ENCODE measurements around the gene CENPQ. TPM values are rescaled to one million over a fixed set of nuclear protein-coding genes. Genes with fewer than 3 reads are reported as not detected.

Gene CENPQ
- total and polyA plus RNA-seq, 2 of the 13 experiments (the other 11 are each of a cell fraction or from before 2014, with no cell fraction given), result 9.1 to 20.1 TPM

DNA sequence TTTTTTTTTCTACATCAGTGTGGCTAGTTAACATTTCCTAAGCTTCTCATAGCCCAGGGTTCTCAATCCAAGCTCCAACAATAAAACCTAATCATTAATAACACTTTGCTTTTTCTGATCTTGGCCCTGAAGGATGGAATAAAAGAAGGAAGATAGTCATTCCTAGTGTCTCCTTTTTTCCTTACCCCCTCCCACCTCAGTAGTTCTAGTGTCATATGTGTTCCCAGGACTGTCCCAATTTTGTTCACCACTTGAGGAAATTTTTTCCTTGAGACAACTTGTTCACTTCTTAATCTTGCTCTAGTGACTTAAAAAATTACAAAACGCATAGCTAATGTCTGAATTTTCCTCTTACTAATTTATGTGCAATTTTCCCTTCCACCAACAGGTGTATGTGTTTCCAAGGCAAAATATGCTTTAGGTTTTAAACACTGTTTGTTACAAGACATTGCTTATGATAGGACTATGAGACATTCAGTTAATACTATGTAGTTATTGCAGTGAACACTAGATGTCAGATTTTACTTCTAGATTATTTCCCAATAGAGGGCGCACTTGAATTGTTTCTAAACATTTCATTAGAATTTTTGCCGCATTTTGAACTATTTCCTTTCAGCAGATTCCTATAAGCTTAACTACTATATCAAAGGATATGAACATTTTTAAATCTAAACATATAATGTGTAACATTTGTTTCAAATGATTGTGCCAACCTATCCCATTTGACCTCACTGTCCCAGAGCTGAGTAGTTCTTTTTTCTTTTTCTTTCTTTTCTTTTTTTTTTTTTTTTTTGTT lies 68.8 kb downstream of the CENPQ start (continued):
- TF ChIP-seq PHF20 (CRISPR knock-in tag; IDR thresholded peaks at IDR 0.05), result no peak
- TF ChIP-seq, protein P1, sequence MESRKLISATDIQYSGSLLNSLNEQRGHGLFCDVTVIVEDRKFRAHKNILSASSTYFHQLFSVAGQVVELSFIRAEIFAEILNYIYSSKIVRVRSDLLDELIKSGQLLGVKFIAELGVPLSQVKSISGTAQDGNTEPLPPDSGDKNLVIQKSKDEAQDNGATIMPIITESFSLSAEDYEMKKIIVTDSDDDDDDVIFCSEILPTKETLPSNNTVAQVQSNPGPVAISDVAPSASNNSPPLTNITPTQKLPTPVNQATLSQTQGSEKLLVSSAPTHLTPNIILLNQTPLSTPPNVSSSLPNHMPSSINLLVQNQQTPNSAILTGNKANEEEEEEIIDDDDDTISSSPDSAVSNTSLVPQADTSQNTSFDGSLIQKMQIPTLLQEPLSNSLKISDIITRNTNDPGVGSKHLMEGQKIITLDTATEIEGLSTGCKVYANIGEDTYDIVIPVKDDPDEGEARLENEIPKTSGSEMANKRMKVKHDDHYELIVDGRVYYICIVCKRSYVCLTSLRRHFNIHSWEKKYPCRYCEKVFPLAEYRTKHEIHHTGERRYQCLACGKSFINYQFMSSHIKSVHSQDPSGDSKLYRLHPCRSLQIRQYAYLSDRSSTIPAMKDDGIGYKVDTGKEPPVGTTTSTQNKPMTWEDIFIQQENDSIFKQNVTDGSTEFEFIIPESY (CRISPR knock-in tag; IDR thresholded peaks at IDR 0.05), result no peak
- no peak for TF ChIP-seq CC2D1A (CRISPR knock-in tag; IDR thresholded peaks at IDR 0.05)
- TF ChIP-seq BHLHE40 (IDR thresholded peaks at IDR 0.05; ENCODE audit: low read length), result no peak
- 0 out of 2 replicates have a peak, but pooled peaks have one; percentile 48 for TF ChIP-seq ZNF124 (CRISPR knock-in tag; IDR thresholded peaks at IDR 0.05)
- no peak for TF ChIP-seq RXRA (CRISPR knock-in tag; IDR thresholded peaks at IDR 0.05)
- TF ChIP-seq, protein P2, sequence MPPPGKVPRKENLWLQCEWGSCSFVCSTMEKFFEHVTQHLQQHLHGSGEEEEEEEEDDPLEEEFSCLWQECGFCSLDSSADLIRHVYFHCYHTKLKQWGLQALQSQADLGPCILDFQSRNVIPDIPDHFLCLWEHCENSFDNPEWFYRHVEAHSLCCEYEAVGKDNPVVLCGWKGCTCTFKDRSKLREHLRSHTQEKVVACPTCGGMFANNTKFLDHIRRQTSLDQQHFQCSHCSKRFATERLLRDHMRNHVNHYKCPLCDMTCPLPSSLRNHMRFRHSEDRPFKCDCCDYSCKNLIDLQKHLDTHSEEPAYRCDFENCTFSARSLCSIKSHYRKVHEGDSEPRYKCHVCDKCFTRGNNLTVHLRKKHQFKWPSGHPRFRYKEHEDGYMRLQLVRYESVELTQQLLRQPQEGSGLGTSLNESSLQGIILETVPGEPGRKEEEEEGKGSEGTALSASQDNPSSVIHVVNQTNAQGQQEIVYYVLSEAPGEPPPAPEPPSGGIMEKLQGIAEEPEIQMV (CRISPR knock-in tag; IDR thresholded peaks at IDR 0.05; ENCODE audit: low read depth), result no peak
- TF ChIP-seq ELF3 (CRISPR knock-in tag; IDR thresholded peaks at IDR 0.05), result peak; percentile 51
- TF ChIP-seq ZNF24 (IDR thresholded peaks at IDR 0.05), result peak; percentile 60; the same call in 1 of the 2 replicates
- peak; percentile 85 for TF ChIP-seq RAD21 (CRISPR knock-in tag; IDR thresholded peaks at IDR 0.05)
- no peak for TF ChIP-seq MEF2D (CRISPR knock-in tag; IDR thresholded peaks at IDR 0.05)
- peak in 1 of 2 experiments; percentile 47; a peak in 1 of 4 replicates for TF ChIP-seq KLF16 (CRISPR knock-in tag; IDR thresholded peaks at IDR 0.05)
- no peak for TF ChIP-seq ZNF550 (CRISPR knock-in tag; IDR thresholded peaks at IDR 0.05; ENCODE audit: borderline replicate concordance)
- TF ChIP-seq, protein P3, sequence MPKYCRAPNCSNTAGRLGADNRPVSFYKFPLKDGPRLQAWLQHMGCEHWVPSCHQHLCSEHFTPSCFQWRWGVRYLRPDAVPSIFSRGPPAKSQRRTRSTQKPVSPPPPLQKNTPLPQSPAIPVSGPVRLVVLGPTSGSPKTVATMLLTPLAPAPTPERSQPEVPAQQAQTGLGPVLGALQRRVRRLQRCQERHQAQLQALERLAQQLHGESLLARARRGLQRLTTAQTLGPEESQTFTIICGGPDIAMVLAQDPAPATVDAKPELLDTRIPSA (CRISPR knock-in tag; IDR thresholded peaks at IDR 0.05; ENCODE audit: borderline replicate concordance), result no peak
- no peak for TF ChIP-seq KLF6 (CRISPR knock-in tag; IDR thresholded peaks at IDR 0.05)
- TF ChIP-seq ZNF782 (CRISPR knock-in tag; IDR thresholded peaks at IDR 0.05; ENCODE audit: borderline replicate concordance), result no peak
- TF ChIP-seq SAFB2 (CRISPR knock-in tag; IDR thresholded peaks at IDR 0.05; ENCODE audit: borderline replicate concordance, low read depth), result no peak
- TF ChIP-seq, protein P4, sequence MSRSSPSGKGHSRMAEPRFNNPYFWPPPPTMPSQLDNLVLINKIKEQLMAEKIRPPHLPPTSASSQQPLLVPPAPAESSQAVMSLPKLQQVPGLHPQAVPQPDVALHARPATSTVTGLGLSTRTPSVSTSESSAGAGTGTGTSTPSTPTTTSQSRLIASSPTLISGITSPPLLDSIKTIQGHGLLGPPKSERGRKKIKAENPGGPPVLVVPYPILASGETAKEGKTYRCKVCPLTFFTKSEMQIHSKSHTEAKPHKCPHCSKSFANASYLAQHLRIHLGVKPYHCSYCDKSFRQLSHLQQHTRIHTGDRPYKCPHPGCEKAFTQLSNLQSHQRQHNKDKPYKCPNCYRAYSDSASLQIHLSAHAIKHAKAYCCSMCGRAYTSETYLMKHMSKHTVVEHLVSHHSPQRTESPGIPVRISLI (CRISPR knock-in tag; IDR thresholded peaks at IDR 0.05; ENCODE audit: borderline replicate concordance), result peak; percentile 50
- no peak for TF ChIP-seq MTA1 (CRISPR knock-in tag; IDR thresholded peaks at IDR 0.05; ENCODE audit: borderline replicate concordance)
- TF ChIP-seq, protein P5, sequence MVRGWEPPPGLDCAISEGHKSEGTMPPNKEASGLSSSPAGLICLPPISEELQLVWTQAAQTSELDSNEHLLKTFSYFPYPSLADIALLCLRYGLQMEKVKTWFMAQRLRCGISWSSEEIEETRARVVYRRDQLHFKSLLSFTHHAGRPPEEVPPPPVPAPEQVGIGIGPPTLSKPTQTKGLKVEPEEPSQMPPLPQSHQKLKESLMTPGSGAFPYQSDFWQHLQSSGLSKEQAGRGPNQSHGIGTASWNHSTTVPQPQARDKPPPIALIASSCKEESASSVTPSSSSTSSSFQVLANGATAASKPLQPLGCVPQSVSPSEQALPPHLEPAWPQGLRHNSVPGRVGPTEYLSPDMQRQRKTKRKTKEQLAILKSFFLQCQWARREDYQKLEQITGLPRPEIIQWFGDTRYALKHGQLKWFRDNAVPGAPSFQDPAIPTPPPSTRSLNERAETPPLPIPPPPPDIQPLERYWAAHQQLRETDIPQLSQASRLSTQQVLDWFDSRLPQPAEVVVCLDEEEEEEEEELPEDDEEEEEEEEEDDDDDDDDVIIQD (CRISPR knock-in tag; IDR thresholded peaks at IDR 0.05; ENCODE audit: low read depth), result no peak
- peak; percentile 53; the same call in 1 of the 2 replicates for TF ChIP-seq ZSCAN30 (CRISPR knock-in tag; IDR thresholded peaks at IDR 0.05)
- TF ChIP-seq, protein P6, sequence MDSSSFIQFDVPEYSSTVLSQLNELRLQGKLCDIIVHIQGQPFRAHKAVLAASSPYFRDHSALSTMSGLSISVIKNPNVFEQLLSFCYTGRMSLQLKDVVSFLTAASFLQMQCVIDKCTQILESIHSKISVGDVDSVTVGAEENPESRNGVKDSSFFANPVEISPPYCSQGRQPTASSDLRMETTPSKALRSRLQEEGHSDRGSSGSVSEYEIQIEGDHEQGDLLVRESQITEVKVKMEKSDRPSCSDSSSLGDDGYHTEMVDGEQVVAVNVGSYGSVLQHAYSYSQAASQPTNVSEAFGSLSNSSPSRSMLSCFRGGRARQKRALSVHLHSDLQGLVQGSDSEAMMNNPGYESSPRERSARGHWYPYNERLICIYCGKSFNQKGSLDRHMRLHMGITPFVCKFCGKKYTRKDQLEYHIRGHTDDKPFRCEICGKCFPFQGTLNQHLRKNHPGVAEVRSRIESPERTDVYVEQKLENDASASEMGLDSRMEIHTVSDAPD (CRISPR knock-in tag; IDR thresholded peaks at IDR 0.05), result no peak
